HEK293T (cell line): ENCODE measurements around the gene EPB41L4B.
"Not testable (repeated sequence)": the region's sequence is repeated elsewhere in the genome, so short reads cannot be mapped to it uniquely, and the experiment has no call there.

Experiments used
- CTCF ChIA-PET: fragments of 350-600 bp; formaldehyde crosslinking; extraction: SDS; loops from one replicate; lab custom pipeline; 2021; ENCODE audit warnings: antibody characterized with exemption, inconsistent platforms; lab: Yijun Ruan, JAX
- POLR2A ChIA-PET: fragments of 350-600 bp; formaldehyde crosslinking; extraction: SDS; loops from one replicate; lab custom pipeline; 2020; ENCODE audit warnings: antibody characterized with exemption, inconsistent platforms; lab: Yijun Ruan, JAX
- DNase-seq: peaks from one replicate; pipeline ENCODE4 v3.0.0; 2012; ENCODE audit warnings: mixed read lengths; ENCODE audit errors: extremely low spot score
- ARNT ChIP-seq: fragments of 450-650 bp; IDR thresholded peaks from 2 replicates; pipeline ENCODE4 v1.6.1; 2017; ENCODE audit warnings: mild to moderate bottlenecking
- BHLHE40 ChIP-seq: fragments of 450-650 bp; IDR thresholded peaks from 2 replicates; pipeline ENCODE4 v1.6.1; 2016; ENCODE audit warnings: mild to moderate bottlenecking, moderate library complexity, borderline replicate concordance
- CTBP1 ChIP-seq: fragments of 450-650 bp; IDR thresholded peaks from 2 replicates; pipeline ENCODE4 v1.6.1; 2016; ENCODE audit warnings: borderline replicate concordance
- ELF4 ChIP-seq: fragments of 450-650 bp; IDR thresholded peaks from 2 replicates; pipeline ENCODE4 v1.6.1; 2017; ENCODE audit warnings: antibody characterized with exemption
- FOXA1 ChIP-seq: fragments of 450-650 bp; IDR thresholded peaks from 2 replicates; pipeline ENCODE4 v1.6.1; 2016; ENCODE audit warnings: mild to moderate bottlenecking
- FOXK2 ChIP-seq: fragments of 450-650 bp; IDR thresholded peaks from 2 replicates; pipeline ENCODE4 v1.6.1; 2016; ENCODE audit warnings: mild to moderate bottlenecking
- FOXM1 ChIP-seq: fragments of 450-650 bp; IDR thresholded peaks from 2 replicates; pipeline ENCODE4 v1.6.1; 2017; ENCODE audit warnings: mild to moderate bottlenecking, borderline replicate concordance
- HDGF ChIP-seq: fragments of 450-650 bp; IDR thresholded peaks from 2 replicates; pipeline ENCODE4 v1.6.1; 2017; ENCODE audit warnings: antibody characterized with exemption, borderline replicate concordance
- L3MBTL2 ChIP-seq: fragments of 450-650 bp; conservative IDR thresholded peaks from 2 replicates; pipeline ENCODE4 v1.6.1; 2016; ENCODE audit warnings: mild to moderate bottlenecking
- LEF1 ChIP-seq: fragments of 450-650 bp; IDR thresholded peaks from 2 replicates; pipeline ENCODE4 v1.6.1; 2017; ENCODE audit warnings: mild to moderate bottlenecking, borderline replicate concordance
- NFRKB ChIP-seq: fragments of 450-650 bp; IDR thresholded peaks from 2 replicates; pipeline ENCODE4 v1.6.1; 2016; ENCODE audit warnings: mild to moderate bottlenecking, moderate library complexity
- SP1 ChIP-seq: fragments of 450-650 bp; IDR thresholded peaks from 2 replicates; pipeline ENCODE4 v1.6.1; 2017
- SUZ12 ChIP-seq: fragments of 450-650 bp; IDR thresholded peaks from 2 replicates; pipeline ENCODE4 v1.6.1; 2016; ENCODE audit warnings: mild to moderate bottlenecking
- TARDBP ChIP-seq: fragments of 450-650 bp; IDR thresholded peaks from 2 replicates; pipeline ENCODE4 v1.6.1; 2016
- ZNF384 ChIP-seq: fragments of 450-650 bp; IDR thresholded peaks from 2 replicates; pipeline ENCODE4 v1.6.1; 2016
- TF ChIP-seq, protein P1 (sequence below): fragments of 450-650 bp; IDR thresholded peaks from 2 replicates; pipeline ENCODE4 v1.6.1; 2016

The EPB41L4B gene

DNA sequence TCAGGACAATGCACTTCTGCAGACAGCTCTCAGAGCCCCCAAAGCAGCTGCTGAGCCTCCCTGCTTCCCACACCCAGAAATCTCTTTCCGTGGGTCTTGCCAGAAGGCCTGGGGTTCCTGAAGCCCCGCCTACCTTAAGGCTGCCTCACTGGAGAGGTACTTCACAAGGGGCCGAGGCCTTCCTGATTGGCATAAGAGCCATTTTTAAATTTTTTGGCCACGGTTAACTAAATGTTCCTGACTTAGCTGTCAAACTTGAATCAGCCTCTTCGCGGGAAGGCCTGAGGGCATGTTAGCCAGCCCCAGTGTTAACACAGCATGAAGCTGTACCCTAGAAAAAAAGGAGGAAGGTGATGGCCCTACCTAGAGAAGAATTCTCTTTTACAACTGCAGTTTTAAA, 20.7 kb upstream of the EPB41L4B start:
- TF ChIP-seq ZNF384 (no peak), FOXM1 (no peak), L3MBTL2 (no peak)
- DNase-seq: no peak
- ChIA-PET POLR2A (no interaction called here), CTCF (no interaction called here)

DNA sequence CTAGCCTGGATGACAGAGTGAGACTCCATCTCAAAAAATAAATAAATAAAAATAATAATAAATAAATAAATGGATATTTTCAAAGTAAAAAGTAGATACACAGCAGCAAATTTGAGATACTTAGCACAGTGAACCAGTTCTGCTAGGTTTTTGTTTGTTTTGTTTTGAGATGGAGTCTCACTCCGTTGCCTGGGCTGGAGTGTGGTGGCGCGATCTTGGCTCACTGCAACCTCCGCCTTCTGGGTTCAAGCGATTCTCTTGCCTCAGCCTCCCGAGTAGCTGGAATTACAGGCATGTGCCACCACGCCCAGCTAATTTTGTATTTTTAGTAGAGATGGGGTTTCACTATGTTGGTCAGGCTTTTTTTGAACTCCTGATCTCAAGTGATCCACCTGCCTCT, 20.1 kb upstream of the EPB41L4B start:
- CTCF ChIA-PET, DNase-seq, POLR2A ChIA-PET: not testable (repeated sequence)

DNA sequence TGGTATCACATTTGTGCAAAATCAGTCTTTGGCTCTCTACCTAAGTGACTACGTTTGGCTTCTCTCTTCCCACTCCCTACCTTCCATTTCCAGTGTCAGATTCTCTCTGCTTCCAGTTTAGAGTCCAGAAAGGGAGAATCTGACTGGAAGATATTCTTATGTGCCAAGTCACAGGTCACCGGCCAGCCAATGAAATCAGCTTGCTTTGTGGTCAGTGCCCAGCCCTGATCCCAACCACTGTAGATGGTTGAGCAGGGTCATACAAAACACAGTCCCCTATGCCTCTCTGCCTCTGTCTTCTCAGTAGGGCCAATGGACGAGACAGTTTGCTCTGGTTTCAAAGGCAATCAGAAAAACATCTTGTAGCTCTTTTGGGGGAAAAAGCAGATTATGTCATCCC, 15.6 kb upstream of the EPB41L4B start:
- TF ChIP-seq, protein P1, sequence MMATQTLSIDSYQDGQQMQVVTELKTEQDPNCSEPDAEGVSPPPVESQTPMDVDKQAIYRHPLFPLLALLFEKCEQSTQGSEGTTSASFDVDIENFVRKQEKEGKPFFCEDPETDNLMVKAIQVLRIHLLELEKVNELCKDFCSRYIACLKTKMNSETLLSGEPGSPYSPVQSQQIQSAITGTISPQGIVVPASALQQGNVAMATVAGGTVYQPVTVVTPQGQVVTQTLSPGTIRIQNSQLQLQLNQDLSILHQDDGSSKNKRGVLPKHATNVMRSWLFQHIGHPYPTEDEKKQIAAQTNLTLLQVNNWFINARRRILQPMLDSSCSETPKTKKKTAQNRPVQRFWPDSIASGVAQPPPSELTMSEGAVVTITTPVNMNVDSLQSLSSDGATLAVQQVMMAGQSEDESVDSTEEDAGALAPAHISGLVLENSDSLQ: no peak
- TF ChIP-seq HDGF (no peak), BHLHE40 (no peak), ARNT (no peak), FOXK2 (no peak), L3MBTL2 (no peak), ELF4 (no peak), CTBP1 (no peak), TARDBP (no peak), NFRKB (no peak), SUZ12 (no peak), ZNF384 (no peak)
- ChIA-PET CTCF (interaction anchor here (1.1 kb wide), 1 partner anchor 10 kb away, joined by 9 read pairs; no protein-coding TSS in a partner anchor), POLR2A (no interaction called here)
- DNase-seq: no peak

DNA sequence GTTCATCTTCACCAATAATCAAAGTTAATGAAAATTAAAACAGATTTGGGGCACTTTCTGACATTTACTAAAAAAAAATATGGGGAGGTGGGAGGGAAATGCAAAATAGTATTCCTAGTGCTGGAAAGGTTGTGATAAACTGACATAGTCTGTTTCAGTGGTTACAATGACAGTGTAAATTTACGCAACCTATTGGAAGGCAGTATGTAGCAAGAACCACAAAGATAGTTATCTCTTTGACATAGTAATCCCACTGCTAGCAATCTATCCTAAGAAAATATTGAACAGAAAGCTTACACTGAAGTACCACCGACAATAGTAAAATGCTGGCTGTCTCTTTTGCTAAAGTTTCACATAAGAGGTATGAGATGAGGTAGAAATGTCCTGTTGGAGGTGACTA, 15.1 kb upstream of the EPB41L4B start:
- ChIA-PET CTCF (interaction anchor here (1.1 kb wide), 1 partner anchor 10 kb away, joined by 9 read pairs; no protein-coding TSS in a partner anchor), POLR2A (no interaction called here)

DNA sequence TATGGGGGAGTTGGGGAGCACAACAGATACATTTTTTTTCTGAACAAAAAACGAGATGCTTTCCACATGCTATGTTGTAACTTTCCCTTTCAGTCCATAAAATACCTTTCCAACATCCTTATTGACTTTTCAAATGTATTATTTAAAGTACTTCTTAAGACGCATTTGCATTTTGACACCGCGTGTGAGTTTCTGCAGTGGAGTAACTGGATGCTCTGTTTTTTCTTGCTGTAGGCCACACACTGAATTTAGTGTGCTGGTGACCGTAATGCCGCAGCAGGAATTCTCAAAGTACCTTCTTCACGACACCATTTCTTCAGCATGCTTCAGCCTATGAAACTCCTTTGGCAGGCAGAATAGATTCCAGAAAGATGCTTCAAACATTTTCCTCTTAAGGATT, 14.3 kb upstream of the EPB41L4B start:
- TF ChIP-seq FOXK2 (no peak), FOXA1 (no peak), LEF1 (no peak), CTBP1 (no peak), NFRKB (no peak)
- TF ChIP-seq, protein P1: no peak
- POLR2A ChIA-PET: no interaction called here
- DNase-seq: no peak
- CTCF ChIA-PET: interaction anchor here (0.6 kb wide), 1 partner anchor 149 kb away, joined by 3 read pairs; no protein-coding TSS in a partner anchor

More for the DNA sequence above, 15.1 kb upstream of the EPB41L4B start:
- no peak for TF ChIP-seq ELF4
- no peak for TF ChIP-seq FOXK2
- TF ChIP-seq FOXM1: no peak
- TF ChIP-seq SP1: no peak
- TF ChIP-seq BHLHE40: no peak
- no peak for DNase-seq

DNA sequence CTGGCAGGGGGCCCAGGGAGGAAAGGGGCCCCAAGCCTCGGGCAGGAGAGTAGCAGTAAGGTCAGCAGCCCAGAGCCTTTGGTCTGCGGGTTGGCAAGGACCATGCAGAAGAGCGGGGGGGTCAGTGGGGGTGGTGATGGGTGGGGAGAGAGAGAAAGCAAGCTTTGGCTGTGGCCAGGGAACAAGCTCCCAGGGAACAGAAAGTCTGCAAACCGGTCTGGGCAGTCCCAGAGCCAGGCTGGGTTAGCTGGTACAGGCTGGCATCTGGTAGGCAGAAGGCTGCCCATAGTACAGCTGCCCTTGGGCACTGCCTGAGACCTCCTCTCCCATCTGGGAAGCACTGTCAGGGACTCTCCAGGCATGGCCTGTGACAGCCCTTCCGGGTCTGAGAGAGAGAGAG, 10.5 kb upstream of the EPB41L4B start:
- no peak for TF ChIP-seq LEF1
- TF ChIP-seq ELF4: no peak
- no peak for TF ChIP-seq FOXK2
- TF ChIP-seq FOXA1: no peak
- TF ChIP-seq BHLHE40: no peak
- TF ChIP-seq SP1: no peak
- no peak for TF ChIP-seq SUZ12
- TF ChIP-seq FOXM1: no peak
- no peak for TF ChIP-seq ZNF384
- no peak for TF ChIP-seq CTBP1
- no peak for TF ChIP-seq NFRKB
- no peak for TF ChIP-seq ARNT
- TF ChIP-seq HDGF: no peak
- no peak for TF ChIP-seq L3MBTL2
- TF ChIP-seq TARDBP: no peak
- POLR2A ChIA-PET: no interaction called here
- no peak for DNase-seq
- CTCF ChIA-PET: no interaction called here

DNA sequence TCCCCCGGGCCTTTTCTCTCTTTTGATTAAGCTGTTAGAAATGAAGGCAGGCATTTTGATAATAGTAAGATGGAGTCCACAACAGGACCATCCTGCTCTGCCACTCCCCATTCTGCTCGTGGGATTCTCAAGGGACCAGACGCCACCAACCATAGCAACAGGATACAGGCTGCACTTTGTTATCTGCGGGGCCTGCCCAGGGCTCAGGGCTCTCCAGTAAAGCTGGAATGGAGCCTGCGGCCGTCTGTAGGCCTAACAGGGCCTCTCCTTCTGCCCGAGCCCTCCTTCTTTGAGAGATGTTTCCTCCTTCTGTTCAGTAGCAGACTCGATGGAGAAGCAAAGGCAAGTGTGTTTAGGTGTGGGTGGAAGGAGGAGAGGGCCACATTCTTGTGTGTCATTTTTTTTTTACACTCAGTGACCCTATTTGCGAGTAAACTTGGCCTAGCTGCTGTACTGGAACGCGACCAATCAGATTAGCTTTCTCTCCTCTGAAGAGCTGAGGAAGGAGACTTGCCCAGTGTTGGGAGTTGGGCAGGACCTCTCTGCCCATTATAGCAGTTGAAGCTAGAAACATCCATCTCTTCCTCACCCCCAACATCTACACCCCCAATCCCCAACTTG, 8.9 kb upstream of the EPB41L4B start:
- CTCF ChIA-PET: interaction anchor here (0.6 to 0.7 kb wide), 2 partner anchors 11 to 12 kb away, joined by 3 read pairs; no protein-coding TSS in a partner anchor
- POLR2A ChIA-PET: no interaction called here
- no peak for DNase-seq
- TF ChIP-seq SP1: no peak
- TF ChIP-seq HDGF: no peak
- TF ChIP-seq FOXM1: no peak
- TF ChIP-seq ARNT: no peak
- TF ChIP-seq FOXA1: no peak
- no peak for TF ChIP-seq FOXK2
- no peak for TF ChIP-seq TARDBP
- TF ChIP-seq ZNF384: no peak
- TF ChIP-seq ELF4: no peak
- no peak for TF ChIP-seq SUZ12
